Measurements from ENCODE around the gene CAMK2A.

CAMK2A gene

GRCh38 chr5:150196514-150196913, 93.1 kb downstream of the CAMK2A start:
- TF ChIP-seq CTCF (IDR thresholded peaks at IDR 0.05), result no peak
- H3K36me3 ChIP-seq (ENCODE audit: control insufficient read depth, insufficient read depth, low read length), result no peaks in the 10 kb centered on the region
- no peak overlapping the region for H2AFZ ChIP-seq

GRCh38 chr5:150195736-150196485, 93.7 kb downstream of the CAMK2A start:
- H3K9me3 ChIP-seq (ENCODE audit: control insufficient read depth, low read length), result no peaks in the 10 kb centered on the region
- H3K36me3 ChIP-seq (ENCODE audit: control insufficient read depth, insufficient read depth, low read length), result no peaks in the 10 kb centered on the region
- H3K27ac ChIP-seq, result no peak overlapping the region
- no peaks in the 10 kb centered on the region for H3K27me3 ChIP-seq (ENCODE audit: control insufficient read depth, insufficient read depth, low read length)
- H3K9ac ChIP-seq, result no peak overlapping the region
- no peak overlapping the region for H2AFZ ChIP-seq
- no peak overlapping the region for H3K4me3 ChIP-seq (ENCODE audit: low read depth, low read length)
- H3K79me2 ChIP-seq, result no peaks in the 10 kb centered on the region
- TF ChIP-seq CTCF (IDR thresholded peaks at IDR 0.05), result no peak
- no peak overlapping the region for H3K4me2 ChIP-seq (ENCODE audit: low read length)
- H3K4me1 ChIP-seq, result no peaks in the 10 kb centered on the region

More at GRCh38 chr5:150196514-150196913, 93.1 kb downstream of the CAMK2A start:
- Histone ChIP-seq H3K9ac (no peak overlapping the region), H3K4me2 (ENCODE audit: low read length) (no peak overlapping the region), H3K79me2 (no peaks in the 10 kb centered on the region), H3K27me3 (ENCODE audit: control insufficient read depth, insufficient read depth, low read length) (no peaks in the 10 kb centered on the region), H3K9me3 (ENCODE audit: control insufficient read depth, low read length) (no peaks in the 10 kb centered on the region), H3K27ac (no peak overlapping the region), H3K4me3 (ENCODE audit: low read depth, low read length) (no peak overlapping the region), H3K4me1 (no peaks in the 10 kb centered on the region)

GRCh38 chr5:150192462-150192861, 97.1 kb downstream of the CAMK2A start:
- Histone ChIP-seq H3K36me3 (ENCODE audit: control insufficient read depth, insufficient read depth, low read length) (no peaks in the 10 kb centered on the region), H3K27ac (no peak overlapping the region), H3K4me3 (ENCODE audit: low read depth, low read length) (no peak overlapping the region), H2AFZ (no peak overlapping the region), H3K4me1 (peaks cover 3% of the 10 kb centered on the region), H3K4me2 (ENCODE audit: low read length) (no peak overlapping the region), H3K27me3 (ENCODE audit: control insufficient read depth, insufficient read depth, low read length) (peaks cover 10% of the 10 kb centered on the region), H3K9me3 (ENCODE audit: control insufficient read depth, low read length) (no peaks in the 10 kb centered on the region), H3K9ac (no peak overlapping the region), H3K79me2 (no peaks in the 10 kb centered on the region)
- no peak for TF ChIP-seq CTCF (IDR thresholded peaks at IDR 0.05)

GRCh38 chr5:150190987-150191386, 98.6 kb downstream of the CAMK2A start:
- H3K4me2 ChIP-seq (ENCODE audit: low read length), result no peak overlapping the region
- no peaks in the 10 kb centered on the region for H3K79me2 ChIP-seq
- H3K9ac ChIP-seq, result no peak overlapping the region
- H2AFZ ChIP-seq, result no peak overlapping the region
- no peak overlapping the region for H3K27ac ChIP-seq
- no peaks in the 10 kb centered on the region for H3K9me3 ChIP-seq (ENCODE audit: control insufficient read depth, low read length)
- H3K36me3 ChIP-seq (ENCODE audit: control insufficient read depth, insufficient read depth, low read length), result no peaks in the 10 kb centered on the region
- TF ChIP-seq CTCF (IDR thresholded peaks at IDR 0.05), result no peak
- peaks cover 3% of the 10 kb centered on the region for H3K4me1 ChIP-seq
- H3K4me3 ChIP-seq (ENCODE audit: low read depth, low read length), result no peak overlapping the region
- H3K27me3 ChIP-seq (ENCODE audit: control insufficient read depth, insufficient read depth, low read length), result peaks cover 10% of the 10 kb centered on the region

GRCh38 chr5:150190503-150190979, 99.0 kb downstream of the CAMK2A start:
- TF ChIP-seq CTCF (IDR thresholded peaks at IDR 0.05), result no peak
- Histone ChIP-seq H3K36me3 (ENCODE audit: control insufficient read depth, insufficient read depth, low read length) (no peaks in the 10 kb centered on the region), H3K27me3 (ENCODE audit: control insufficient read depth, insufficient read depth, low read length) (peaks cover 10% of the 10 kb centered on the region), H3K27ac (no peak overlapping the region), H3K4me2 (ENCODE audit: low read length) (no peak overlapping the region), H3K9ac (no peak overlapping the region), H2AFZ (no peak overlapping the region), H3K4me3 (ENCODE audit: low read depth, low read length) (no peak overlapping the region), H3K79me2 (no peaks in the 10 kb centered on the region), H3K9me3 (ENCODE audit: control insufficient read depth, low read length) (no peaks in the 10 kb centered on the region), H3K4me1 (peaks cover 3% of the 10 kb centered on the region)

Data from parathyroid adenoma (tissue), 2 donors.